Nephron (organoid): Measurements from ENCODE around the gene BMP6.

Experiments used
- H3K27ac Mint-ChIP-seq, 3 experiments: 2 replicates each; pipeline ENCODE4 v1.8.0; 2020; ENCODE audit warnings: mixed read lengths in 3 of 3, mild to moderate bottlenecking in 2 of 3, moderate library complexity in 1 of 3
- H3K27me3 Mint-ChIP-seq: 2 replicates; pipeline ENCODE4 v1.8.0; 2021; ENCODE audit warnings: low read depth, mild to moderate bottlenecking, moderate library complexity, mixed read lengths
- H3K36me3 Mint-ChIP-seq: 2 replicates; pipeline ENCODE4 v1.8.0; 2020; ENCODE audit warnings: low read depth, mixed read lengths
- H3K4me1 Mint-ChIP-seq: 2 replicates; pipeline ENCODE4 v1.8.0; 2020; ENCODE audit warnings: mixed read lengths
- H3K4me3 Mint-ChIP-seq, 3 experiments: 2 replicates each; pipeline ENCODE4 v1.8.0; 2020; ENCODE audit warnings: mild to moderate bottlenecking in 3 of 3, mixed read lengths in 3 of 3, moderate library complexity in 2 of 3
- H3K9me3 Mint-ChIP-seq: 2 replicates; pipeline ENCODE4 v1.8.0; 2020; ENCODE audit warnings: mixed read lengths
- TF ChIP-seq, protein P1 (sequence below), 3 experiments: fragments of 200-600 bp; sonication (generic); IDR thresholded peaks; one replicate each; pipeline ENCODE4 v1.5.0; 2021; ENCODE audit warnings: antibody characterized with exemption in 3 of 3; ENCODE audit not compliant: unreplicated experiment in 3 of 3

BMP6 gene

DNA sequence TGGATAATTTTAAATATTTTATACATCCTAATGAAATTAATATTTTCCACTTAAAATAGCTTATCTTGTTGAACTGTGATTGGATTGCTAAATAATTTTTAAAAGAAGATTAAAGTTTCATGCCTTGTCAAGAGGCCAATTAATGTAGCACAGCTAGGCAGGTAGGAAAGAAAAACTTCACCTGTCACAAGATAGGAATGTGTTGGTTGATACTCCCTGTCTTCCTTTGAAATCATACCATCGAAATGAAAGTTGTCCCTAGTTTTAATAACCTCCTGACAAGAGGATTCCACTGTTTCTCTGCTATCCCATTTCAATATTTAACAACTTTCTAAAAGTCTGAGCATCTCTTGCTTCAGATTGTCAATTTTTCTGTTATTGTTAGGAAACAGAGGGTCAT is 80.8 kb downstream of the BMP6 start:
- TF ChIP-seq, protein P1, sequence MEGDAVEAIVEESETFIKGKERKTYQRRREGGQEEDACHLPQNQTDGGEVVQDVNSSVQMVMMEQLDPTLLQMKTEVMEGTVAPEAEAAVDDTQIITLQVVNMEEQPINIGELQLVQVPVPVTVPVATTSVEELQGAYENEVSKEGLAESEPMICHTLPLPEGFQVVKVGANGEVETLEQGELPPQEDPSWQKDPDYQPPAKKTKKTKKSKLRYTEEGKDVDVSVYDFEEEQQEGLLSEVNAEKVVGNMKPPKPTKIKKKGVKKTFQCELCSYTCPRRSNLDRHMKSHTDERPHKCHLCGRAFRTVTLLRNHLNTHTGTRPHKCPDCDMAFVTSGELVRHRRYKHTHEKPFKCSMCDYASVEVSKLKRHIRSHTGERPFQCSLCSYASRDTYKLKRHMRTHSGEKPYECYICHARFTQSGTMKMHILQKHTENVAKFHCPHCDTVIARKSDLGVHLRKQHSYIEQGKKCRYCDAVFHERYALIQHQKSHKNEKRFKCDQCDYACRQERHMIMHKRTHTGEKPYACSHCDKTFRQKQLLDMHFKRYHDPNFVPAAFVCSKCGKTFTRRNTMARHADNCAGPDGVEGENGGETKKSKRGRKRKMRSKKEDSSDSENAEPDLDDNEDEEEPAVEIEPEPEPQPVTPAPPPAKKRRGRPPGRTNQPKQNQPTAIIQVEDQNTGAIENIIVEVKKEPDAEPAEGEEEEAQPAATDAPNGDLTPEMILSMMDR (IDR thresholded peaks at IDR 0.05; ENCODE audit: unreplicated experiment in 3 of 3): no peak
- H3K36me3 Mint-ChIP-seq: no peaks in the 10 kb centered on the region
- H3K27ac Mint-ChIP-seq: no peak overlapping the region
- no peak overlapping the region for H3K4me3 Mint-ChIP-seq
- no peaks in the 10 kb centered on the region for H3K9me3 Mint-ChIP-seq
- peaks cover 9% of the 10 kb centered on the region for H3K27me3 Mint-ChIP-seq
- peaks cover 7% of the 10 kb centered on the region for H3K4me1 Mint-ChIP-seq

GRCh38 chr6:7809346-7809745 is 83.4 kb downstream of the BMP6 start:
- Mint-ChIP-seq H3K9me3 (no peaks in the 10 kb centered on the region), H3K4me1 (peaks cover 7% of the 10 kb centered on the region), H3K27me3 (peaks cover 5% of the 10 kb centered on the region), H3K4me3 (no peak overlapping the region), H3K27ac (no peak overlapping the region), H3K36me3 (no peaks in the 10 kb centered on the region)
- TF ChIP-seq, protein P1 (IDR thresholded peaks at IDR 0.05; ENCODE audit: unreplicated experiment in 3 of 3): no peak

GRCh38 chr6:7811441-7811840 is 85.5 kb downstream of the BMP6 start:
- no peaks in the 10 kb centered on the region for H3K9me3 Mint-ChIP-seq
- H3K27ac Mint-ChIP-seq: no peak overlapping the region
- TF ChIP-seq, protein P1 (IDR thresholded peaks at IDR 0.05; ENCODE audit: unreplicated experiment in 3 of 3): no peak
- H3K4me1 Mint-ChIP-seq: no peaks in the 10 kb centered on the region
- no peak overlapping the region for H3K4me3 Mint-ChIP-seq
- peaks cover 5% of the 10 kb centered on the region for H3K27me3 Mint-ChIP-seq
- H3K36me3 Mint-ChIP-seq: no peaks in the 10 kb centered on the region

DNA sequence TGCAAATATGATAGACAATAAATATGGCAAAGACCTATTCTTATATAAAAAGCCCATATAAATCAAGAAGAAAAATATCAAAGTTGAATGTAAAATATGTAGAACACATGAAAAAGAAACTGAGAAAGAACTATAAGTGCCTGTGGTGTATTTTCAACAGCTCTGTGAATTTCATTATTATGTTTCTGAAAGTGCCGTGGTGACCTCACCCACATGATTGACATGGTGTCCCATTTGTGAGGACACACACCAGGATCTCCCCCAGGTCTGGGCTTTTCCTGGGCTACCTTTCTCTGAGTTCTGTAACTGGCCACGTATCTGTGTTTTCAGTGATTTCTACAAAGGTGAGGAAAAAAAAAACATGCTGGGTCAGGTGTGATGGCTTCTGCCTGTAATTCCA is 86.7 kb downstream of the BMP6 start:
- Mint-ChIP-seq H3K4me3 (no peak overlapping the region), H3K36me3 (no peaks in the 10 kb centered on the region), H3K27me3 (no peaks in the 10 kb centered on the region), H3K9me3 (no peaks in the 10 kb centered on the region), H3K4me1 (peaks cover 1% of the 10 kb centered on the region), H3K27ac (no peak overlapping the region)
- TF ChIP-seq, protein P1 (IDR thresholded peaks at IDR 0.05; ENCODE audit: unreplicated experiment in 3 of 3): no peak

- H3K9me3 Mint-ChIP-seq: no peaks in the 10 kb centered on the region
- no peak overlapping the region for H3K4me3 Mint-ChIP-seq
- no peaks in the 10 kb centered on the region for H3K27me3 Mint-ChIP-seq
Observed at GRCh38 chr6:7813193-7813592, 87.3 kb downstream of the BMP6 start.

GRCh38 chr6:7813704-7814103 is 87.8 kb downstream of the BMP6 start:
- TF ChIP-seq, protein P1 (IDR thresholded peaks at IDR 0.05; ENCODE audit: unreplicated experiment in 3 of 3): no peak
- no peaks in the 10 kb centered on the region for H3K9me3 Mint-ChIP-seq
- peaks cover 12% of the 10 kb centered on the region for H3K4me1 Mint-ChIP-seq
- H3K27ac Mint-ChIP-seq: no peak overlapping the region
- H3K36me3 Mint-ChIP-seq: no peaks in the 10 kb centered on the region
- no peak overlapping the region for H3K4me3 Mint-ChIP-seq
- H3K27me3 Mint-ChIP-seq: no peaks in the 10 kb centered on the region

More at GRCh38 chr6:7813193-7813592, 87.3 kb downstream of the BMP6 start:
- TF ChIP-seq, protein P1 (IDR thresholded peaks at IDR 0.05; ENCODE audit: unreplicated experiment in 3 of 3): no peak
- H3K27ac Mint-ChIP-seq: no peak overlapping the region
- H3K36me3 Mint-ChIP-seq: no peaks in the 10 kb centered on the region
- H3K4me1 Mint-ChIP-seq: peaks cover 7% of the 10 kb centered on the region
